ENCODE results near the gene CACNA1D. TPM values are rescaled to one million over a fixed set of nuclear protein-coding genes. Genes with fewer than 3 reads are reported as not detected.

CACNA1D gene
- total RNA-seq, 1 donor from 2014 or later = 1.9 TPM

DNA sequence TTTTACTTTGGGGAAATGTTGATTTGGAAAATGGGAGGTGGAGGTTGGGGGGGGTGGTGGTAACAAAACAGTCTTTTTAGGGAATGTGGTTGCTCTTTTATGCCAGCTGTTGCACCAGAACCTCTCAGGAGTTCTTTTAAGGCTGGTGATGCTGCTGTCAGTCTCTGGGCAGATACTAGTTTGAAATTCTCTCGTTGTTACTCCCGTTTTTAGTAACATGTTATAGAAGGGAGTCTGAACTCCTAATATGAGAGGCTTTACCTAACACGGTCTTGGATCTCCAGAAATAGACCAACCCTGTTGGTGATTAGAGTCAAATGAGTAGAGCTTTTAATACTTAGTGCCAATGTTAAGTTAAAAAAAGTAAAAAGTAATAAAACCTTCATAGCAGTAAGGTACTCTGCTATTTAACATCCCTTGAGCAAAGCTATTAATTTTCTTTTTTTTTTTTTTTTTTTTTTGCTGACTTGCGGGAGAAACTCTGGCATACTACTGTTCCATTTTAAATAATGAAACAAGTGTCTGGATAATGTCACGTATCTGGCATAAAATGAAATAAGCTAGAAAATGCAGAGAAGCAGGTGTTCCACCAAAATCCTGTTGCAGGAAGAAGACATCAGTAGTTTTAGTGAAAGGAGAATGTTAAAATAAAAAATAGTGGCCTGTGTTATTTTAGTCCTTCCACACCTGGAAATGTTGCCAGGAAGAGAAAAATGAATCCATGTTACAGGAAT lies 156.7 kb downstream of the CACNA1D start:
- CTCF ChIA-PET = no interaction called here
- POLR2A ChIA-PET = no interaction called here
- Mint-ChIP-seq H3K27ac (no peak overlapping the region), H3K4me3 (no peak overlapping the region), H3K9me3 (peaks cover 22% of the 10 kb centered on the region), H3K4me1 (peaks cover 15% of the 10 kb centered on the region), H3K27me3 (peaks cover 5% of the 10 kb centered on the region), H3K36me3 (ENCODE audit: low read depth) (peaks cover 2% of the 10 kb centered on the region)
- TF ChIP-seq, protein P1, sequence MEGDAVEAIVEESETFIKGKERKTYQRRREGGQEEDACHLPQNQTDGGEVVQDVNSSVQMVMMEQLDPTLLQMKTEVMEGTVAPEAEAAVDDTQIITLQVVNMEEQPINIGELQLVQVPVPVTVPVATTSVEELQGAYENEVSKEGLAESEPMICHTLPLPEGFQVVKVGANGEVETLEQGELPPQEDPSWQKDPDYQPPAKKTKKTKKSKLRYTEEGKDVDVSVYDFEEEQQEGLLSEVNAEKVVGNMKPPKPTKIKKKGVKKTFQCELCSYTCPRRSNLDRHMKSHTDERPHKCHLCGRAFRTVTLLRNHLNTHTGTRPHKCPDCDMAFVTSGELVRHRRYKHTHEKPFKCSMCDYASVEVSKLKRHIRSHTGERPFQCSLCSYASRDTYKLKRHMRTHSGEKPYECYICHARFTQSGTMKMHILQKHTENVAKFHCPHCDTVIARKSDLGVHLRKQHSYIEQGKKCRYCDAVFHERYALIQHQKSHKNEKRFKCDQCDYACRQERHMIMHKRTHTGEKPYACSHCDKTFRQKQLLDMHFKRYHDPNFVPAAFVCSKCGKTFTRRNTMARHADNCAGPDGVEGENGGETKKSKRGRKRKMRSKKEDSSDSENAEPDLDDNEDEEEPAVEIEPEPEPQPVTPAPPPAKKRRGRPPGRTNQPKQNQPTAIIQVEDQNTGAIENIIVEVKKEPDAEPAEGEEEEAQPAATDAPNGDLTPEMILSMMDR (IDR thresholded peaks at IDR 0.05) = no peak
- intact Hi-C loops (cut with micrococcal nuclease) = no loop called here
- no peak for DNase-seq
- ATAC-seq (ENCODE audit: low read depth) = no peak

DNA sequence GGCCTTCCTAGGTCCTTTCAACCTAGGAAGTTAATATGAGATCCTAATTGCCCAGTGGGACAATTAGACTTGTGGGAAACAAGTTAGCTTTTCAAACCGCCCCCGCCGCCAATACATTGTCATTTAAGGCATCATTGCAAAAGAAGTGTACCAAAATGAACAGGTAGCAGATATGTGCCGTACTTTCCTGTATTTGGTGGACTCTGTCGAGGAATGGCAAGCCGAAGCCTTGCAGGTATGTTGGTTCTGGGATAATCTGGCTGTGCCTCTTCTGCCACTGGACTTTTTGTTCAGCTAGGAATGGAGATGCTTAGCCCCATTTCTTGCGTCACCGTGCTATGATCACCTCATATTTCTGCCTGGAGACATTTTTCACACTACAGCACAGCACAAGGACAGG lies 157.5 kb downstream of the CACNA1D start:
- Mint-ChIP-seq H3K27me3 (peaks cover 2% of the 10 kb centered on the region), H3K36me3 (ENCODE audit: low read depth) (peaks cover 2% of the 10 kb centered on the region), H3K4me1 (peaks cover 15% of the 10 kb centered on the region), H3K4me3 (no peak overlapping the region), H3K27ac (no peak overlapping the region), H3K9me3 (peaks cover 22% of the 10 kb centered on the region)
- intact Hi-C loops (cut with micrococcal nuclease) = no loop called here
- DNase-seq = no peak
- TF ChIP-seq, protein P1 (IDR thresholded peaks at IDR 0.05) = no peak
- ATAC-seq (ENCODE audit: low read depth) = no peak
- ChIA-PET POLR2A (no interaction called here), CTCF (no interaction called here)

DNA sequence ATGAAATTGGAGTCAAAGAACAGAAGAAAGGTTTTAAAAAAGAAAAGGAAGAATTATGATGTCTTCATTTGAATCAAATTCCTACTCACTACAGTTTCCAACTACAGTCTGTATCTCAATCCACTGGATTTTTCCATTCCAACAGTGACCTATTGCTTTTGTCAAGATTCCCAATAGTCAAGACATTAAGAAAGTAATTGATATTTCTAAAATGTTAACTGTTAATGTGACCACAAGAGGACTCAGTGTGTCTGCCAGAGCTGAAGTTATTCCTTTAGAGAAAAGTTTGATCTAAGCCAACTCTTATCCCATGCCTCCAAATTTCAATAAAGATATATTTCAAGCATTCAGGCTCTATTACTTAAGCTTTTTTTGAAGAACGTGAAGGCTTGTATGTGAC lies 163.2 kb downstream of the CACNA1D start:
- Mint-ChIP-seq H3K27me3 (no peaks in the 10 kb centered on the region), H3K4me3 (no peak overlapping the region), H3K4me1 (no peaks in the 10 kb centered on the region), H3K9me3 (peaks cover 31% of the 10 kb centered on the region), H3K27ac (no peak overlapping the region), H3K36me3 (ENCODE audit: low read depth) (peaks cover 2% of the 10 kb centered on the region)
- DNase-seq (no peak), ATAC-seq (ENCODE audit: low read depth) (no peak)
- CTCF ChIA-PET = no interaction called here
- POLR2A ChIA-PET = no interaction called here
- intact Hi-C loops (cut with micrococcal nuclease) = no loop called here
- TF ChIP-seq, protein P1 (IDR thresholded peaks at IDR 0.05) = no peak

DNA sequence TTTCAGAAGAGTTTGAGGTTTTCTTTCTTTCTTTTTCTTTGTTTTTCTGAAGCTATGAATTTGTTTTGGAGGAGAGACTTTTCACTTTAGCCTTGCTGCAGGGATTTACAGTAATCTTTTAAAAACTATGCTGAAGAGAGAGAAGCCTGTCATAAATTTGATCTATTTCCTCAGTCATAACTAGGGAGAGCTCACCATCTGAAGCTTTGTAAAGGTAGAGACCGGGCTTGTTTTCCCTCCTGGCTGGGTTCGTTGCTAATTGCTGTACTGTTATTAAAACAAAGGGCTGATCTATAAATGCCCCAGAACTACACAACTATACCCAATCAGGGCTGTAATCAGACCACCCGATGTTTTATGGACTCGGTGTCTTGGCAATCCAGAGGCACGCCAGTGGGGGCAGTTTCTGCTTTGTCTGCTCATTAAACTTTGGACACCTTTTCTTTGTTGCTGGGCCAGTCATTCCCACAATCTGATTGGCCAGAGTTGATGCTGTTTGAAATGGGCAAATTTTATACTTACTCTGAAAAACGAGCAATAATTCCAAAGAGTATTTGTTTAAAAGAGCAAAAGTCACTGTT lies 164.3 kb downstream of the CACNA1D start:
- Mint-ChIP-seq H3K36me3 (ENCODE audit: low read depth) (no peaks in the 10 kb centered on the region), H3K4me1 (no peaks in the 10 kb centered on the region), H3K27me3 (no peaks in the 10 kb centered on the region), H3K4me3 (no peak overlapping the region), H3K27ac (no peak overlapping the region), H3K9me3 (peaks cover 27% of the 10 kb centered on the region)
- intact Hi-C loops (cut with micrococcal nuclease) = no loop called here
- TF ChIP-seq, protein P1 (IDR thresholded peaks at IDR 0.05) = no peak
- ChIA-PET CTCF (no interaction called here), POLR2A (no interaction called here)
- no peak for ATAC-seq (ENCODE audit: low read depth)
- DNase-seq = no peak

DNA sequence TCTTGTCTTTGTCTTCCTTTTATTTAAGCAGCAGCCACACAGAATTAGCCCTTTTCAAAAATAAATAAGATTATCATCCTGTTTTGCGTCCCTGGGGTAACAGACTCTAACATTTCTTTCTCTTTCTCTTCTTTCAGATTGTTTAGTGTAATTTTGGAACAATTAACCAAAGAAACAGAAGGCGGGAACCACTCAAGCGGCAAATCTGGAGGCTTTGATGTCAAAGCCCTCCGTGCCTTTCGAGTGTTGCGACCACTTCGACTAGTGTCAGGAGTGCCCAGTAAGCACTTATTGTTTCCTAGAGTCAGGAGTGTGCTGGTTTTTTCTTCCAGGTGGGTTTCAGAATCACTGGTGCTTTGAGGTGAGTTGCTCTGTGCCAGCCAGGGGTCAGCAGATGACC lies 165.6 kb downstream of the CACNA1D start:
- H3K36me3 Mint-ChIP-seq (ENCODE audit: low read depth) = no peaks in the 10 kb centered on the region

More for the DNA sequence above, 165.6 kb downstream of the CACNA1D start:
- intact Hi-C loops (cut with micrococcal nuclease) = no loop called here
- TF ChIP-seq, protein P1 (IDR thresholded peaks at IDR 0.05) = no peak
- POLR2A ChIA-PET = no interaction called here
- no peaks in the 10 kb centered on the region for H3K4me1 Mint-ChIP-seq
- no peak overlapping the region for H3K27ac Mint-ChIP-seq
- H3K9me3 Mint-ChIP-seq = peaks cover 24% of the 10 kb centered on the region
- peaks cover 6% of the 10 kb centered on the region for H3K27me3 Mint-ChIP-seq
- DNase-seq (no peak), ATAC-seq (ENCODE audit: low read depth) (no peak)
- CTCF ChIA-PET = no interaction called here
- H3K4me3 Mint-ChIP-seq = no peak overlapping the region

All from activated B cell treated with CpG ODN at 0.5 μM for 24 hours (primary cell).